ENCODE measurements around the gene CYGB. TPM values are rescaled to one million over a fixed set of nuclear protein-coding genes. Genes with fewer than 3 reads are reported as not detected.

CYGB gene
- total RNA-seq (2014; rRNA removed; shearing (Covaris generic); ENCODE audit: low replicate concordance) = 0.52 and 1.6 TPM in 2 replicates

DNA sequence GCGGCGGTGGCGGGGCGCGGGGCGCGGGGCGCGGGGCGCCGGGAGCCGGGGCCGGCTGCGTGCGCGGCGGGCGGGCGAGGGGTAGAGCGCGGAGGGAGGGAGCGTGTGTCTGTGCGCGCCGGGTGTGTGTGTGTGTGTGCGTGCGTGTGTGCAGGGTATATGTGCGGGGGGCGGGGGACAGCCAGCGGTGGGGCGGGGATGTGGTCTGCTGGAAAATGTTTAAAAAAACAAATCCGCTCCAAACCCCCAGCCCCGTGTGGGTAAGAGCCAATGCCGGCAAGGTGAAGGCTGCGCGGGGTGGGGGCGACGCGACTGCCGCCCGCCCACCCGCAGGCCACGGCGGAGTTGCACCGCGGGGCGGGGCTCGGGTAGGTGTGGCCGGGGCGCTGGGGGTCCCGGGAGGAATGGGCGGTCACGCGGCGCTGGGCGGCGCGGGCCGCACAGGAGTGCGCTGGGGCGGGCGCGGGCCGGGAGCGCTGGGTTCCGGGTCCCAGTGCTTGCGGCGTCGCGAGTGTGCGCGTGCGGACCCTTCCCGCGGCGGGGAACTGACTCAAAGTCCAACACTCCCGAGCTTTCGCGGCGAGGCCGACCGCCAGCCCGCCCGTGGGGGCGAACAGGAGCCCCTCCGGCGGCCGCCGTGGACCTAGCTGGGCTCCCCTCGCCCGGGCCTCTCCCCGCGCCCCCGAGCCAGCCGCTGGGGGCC, at the start of gene CYGB:
Gene CYGB (minus strand): TSS at position 132 of the 703 bp plus-strand sequence. CDS start 167 bp downstream, outside the sequence.
- DNase-seq (ENCODE audit: low read depth) = no peak
- in situ Hi-C loops (cut with HindIII; ENCODE audit: low pct_unique_long_range_greater_than_20kb, low sequenced_read_pairs) = no loop called here

DNA sequence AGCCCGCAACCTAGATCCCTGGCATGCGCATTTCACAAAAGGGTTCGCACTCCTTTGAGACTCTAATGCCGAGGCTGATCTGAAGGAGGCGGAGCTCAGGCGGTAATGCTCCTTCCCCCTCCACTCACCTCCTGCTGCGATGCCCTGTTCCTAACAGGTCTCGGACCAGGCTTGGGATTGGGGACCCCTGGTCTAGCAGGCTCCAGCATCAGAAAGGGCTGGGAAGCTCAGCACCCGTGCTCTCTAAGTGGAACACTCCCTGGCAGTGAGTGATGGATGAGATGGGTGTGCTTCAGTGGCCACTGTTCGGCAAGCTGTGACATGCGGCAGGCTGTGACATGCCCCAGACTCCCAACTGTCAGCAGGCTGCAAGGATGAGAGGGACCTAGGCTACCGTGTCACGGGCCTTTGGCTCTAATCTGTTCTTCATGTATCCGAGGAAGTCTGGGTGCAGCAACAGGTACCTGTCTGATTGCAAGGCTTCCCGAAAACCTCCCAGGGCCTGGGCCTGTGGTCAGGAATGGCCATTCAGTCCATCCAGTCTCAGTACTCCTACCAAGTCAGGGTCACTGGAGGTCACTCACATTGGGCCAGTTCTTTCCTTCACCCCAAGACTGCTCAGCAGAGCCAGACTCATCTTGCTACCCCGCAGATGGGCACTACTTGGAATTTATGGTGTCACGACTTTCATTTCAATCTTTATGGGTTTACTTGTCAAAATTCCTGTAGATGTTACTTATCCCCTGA, 49.4 kb upstream of the CYGB start:
- in situ Hi-C loops (cut with HindIII; ENCODE audit: low pct_unique_long_range_greater_than_20kb, low sequenced_read_pairs) = no loop called here
- peak; percentile 72 for DNase-seq (ENCODE audit: low read depth)

DNA sequence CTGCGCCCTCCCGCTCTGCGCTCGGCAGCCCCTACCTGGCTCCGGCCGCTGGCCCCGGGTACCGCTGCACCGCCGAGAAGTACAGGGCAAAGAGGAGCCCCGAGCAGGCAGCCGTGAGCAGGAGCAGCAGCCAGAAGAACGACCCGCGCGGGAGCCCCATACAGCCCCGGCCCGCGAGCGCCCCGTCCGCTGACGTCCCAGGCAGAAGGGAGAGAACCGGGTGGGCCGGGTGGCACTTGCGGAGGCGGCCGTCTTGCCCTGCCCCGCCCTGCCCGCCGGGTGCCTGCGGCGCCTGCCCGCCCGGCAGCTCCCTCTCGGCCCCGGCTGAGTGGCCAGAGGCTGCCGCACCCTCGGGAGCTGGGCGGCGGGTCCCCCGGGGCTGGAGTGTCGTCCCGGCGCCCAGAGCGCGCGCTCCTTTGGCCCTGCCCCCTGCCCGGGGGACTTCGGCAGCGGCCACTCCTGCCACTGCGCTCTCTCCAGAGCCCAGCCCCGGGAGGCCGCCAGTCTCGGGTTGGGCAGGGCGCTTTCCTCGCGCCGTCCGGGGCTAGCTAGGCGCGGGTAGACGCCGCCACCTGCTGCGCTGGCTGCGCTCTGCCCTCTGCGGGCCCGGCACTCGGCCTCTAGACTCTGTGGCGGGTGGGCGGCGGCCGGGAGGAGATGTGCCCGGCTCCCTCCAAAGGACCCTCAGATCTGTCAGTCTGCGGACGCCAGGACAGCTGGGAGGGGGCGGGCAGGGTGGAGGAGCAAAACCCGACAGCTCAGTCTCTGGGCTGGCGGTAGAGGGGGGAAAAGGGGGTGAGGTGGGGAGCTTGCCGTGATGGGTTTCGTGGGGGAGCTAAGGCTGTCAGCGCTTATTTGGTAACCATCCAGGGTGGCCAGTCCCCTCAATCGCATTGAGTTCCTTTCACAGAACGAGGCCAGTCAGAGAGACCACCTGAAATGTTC, 48.4 kb upstream of the CYGB start, which contains the start of gene ST6GALNAC2:
Gene ST6GALNAC2 (minus strand): TSS at position 212 of the 945 bp plus-strand sequence. CDS start 52 bp downstream, at position 160.
- peak; percentile 89 for DNase-seq (ENCODE audit: low read depth)

DNA sequence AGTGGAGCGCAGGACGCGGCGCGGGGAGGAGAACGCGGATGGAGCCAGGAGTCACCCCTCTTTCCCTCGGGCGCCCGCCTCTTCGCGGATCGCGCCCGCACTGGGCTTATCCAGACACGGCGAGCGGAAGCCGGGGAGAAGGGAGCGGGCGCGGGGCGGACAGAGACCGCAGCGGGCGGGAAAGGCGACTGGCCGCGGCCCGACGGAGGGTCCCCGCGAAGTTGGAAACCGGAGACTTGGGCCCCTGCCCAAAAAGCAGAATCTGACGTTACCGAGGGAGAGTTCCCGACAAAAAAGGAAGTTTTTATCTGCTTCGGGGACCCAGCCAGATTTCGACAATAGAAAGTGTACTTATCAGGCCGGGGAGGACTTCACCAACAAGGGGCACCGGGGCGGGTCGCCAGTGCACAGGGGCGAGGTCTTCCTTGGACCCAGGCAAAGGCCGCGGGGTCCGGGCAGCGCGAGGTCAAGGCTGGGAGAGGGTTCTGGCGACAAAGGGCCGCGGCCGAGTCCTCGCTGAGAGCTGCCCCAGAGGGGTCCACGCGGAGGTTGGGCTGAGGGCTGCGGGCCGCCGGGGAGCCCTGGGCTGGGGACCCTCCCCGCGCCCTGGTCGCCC, 47.6 kb upstream of the CYGB start:
- in situ Hi-C loops (cut with HindIII; ENCODE audit: low pct_unique_long_range_greater_than_20kb, low sequenced_read_pairs) = no loop called here
- DNase-seq (ENCODE audit: low read depth) = no peak

More for the DNA sequence above, 48.4 kb upstream of the CYGB start, which contains the start of gene ST6GALNAC2:
- in situ Hi-C loops (cut with HindIII; ENCODE audit: low pct_unique_long_range_greater_than_20kb, low sequenced_read_pairs) = no loop called here

DNA sequence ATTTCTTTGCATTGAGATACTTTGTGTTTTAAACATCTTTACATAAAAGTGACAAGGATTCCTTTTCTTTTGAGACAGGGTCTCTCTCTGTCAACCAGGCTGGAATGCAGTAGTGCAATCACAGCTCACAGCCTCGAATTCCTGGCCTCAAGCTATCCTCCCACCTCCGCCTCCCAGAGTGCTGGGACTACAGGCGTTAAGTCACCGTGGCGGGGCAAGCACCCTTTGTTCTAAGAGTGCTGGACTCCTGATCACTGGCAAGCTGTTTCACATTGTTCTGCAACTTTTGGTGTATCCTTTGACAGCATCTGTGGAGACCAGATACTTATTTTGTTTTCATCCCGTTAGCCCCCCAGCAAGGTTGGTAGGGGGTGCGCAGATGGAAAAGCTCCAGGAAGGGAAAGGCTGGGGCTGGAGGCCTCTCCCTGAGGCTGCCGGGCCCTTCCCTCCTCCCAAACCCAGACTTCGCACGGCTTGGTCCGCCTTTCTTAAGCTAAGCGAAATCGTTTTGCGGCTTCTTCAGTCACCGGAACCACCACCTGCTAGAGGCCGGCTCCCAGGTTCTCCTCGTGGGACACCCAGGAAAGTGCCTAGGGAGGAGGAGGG, 47.0 kb upstream of the CYGB start:
- DNase-seq (ENCODE audit: low read depth) = no peak
- in situ Hi-C loops (cut with HindIII; ENCODE audit: low pct_unique_long_range_greater_than_20kb, low sequenced_read_pairs) = no loop called here

DNA sequence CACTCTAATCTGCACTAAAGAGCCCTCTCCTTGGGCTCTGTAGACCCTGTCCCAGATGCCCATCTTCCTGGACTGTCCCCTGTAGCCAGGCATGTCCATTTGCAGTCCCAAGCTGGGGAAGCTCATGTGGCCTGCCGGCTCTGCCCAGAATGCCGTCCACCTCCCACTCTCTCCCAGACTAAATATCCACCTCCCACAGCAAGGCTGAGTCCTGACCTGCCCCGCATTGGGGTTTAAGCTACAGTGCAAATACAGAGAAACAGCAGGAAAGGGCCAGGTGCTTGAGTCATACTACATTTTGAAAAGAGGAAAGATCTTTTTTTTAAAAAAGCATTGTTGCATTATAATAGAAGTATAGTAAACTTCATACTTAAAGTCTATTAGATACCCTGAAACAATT, 45.2 kb upstream of the CYGB start:
- in situ Hi-C loops (cut with HindIII; ENCODE audit: low pct_unique_long_range_greater_than_20kb, low sequenced_read_pairs) = no loop called here
- no peak for DNase-seq (ENCODE audit: low read depth)

DNA sequence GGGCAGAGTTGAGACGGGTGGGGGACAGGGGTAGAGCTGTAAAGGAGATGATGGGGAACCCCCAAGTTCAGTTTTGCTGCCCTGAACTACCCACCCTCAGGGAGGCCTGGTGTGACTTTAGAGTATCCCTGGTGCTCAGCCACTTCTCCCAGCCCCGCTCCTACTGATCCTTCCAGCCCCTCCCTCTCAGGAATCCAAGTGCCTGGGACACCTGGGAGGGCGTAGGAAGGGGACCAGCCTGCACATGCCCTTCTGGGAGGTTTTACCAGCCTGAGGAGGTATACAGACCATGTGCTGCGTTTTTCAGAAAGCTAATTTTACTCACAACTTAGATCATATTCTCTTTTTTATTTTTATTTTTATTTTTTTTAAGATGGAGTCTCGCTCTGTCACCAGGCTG, 44.0 kb upstream of the CYGB start:
- in situ Hi-C loops (cut with HindIII; ENCODE audit: low pct_unique_long_range_greater_than_20kb, low sequenced_read_pairs) = no loop called here

DNA sequence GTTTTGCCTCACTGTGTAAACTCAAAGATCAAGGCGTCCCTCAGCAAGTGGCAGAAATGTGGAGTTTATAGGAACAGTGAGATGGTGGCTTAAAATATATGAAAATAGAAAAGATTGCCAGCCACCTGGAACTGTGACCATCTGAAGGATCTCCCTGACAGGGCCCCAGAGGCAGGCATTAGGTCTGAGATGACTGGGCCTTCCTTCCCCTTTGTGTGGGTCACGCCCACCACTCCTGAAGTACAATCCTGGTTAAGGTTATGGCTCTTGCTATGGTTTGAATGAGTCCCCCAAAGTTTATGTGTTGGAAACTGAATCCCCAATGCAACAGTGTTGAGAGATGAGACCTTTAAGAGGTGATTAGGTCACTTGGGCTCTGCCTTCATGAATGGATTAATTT, 41.8 kb upstream of the CYGB start:
- DNase-seq (ENCODE audit: low read depth) = no peak
- in situ Hi-C loops (cut with HindIII; ENCODE audit: low pct_unique_long_range_greater_than_20kb, low sequenced_read_pairs) = no loop called here

More for the DNA sequence above, 44.0 kb upstream of the CYGB start:
- DNase-seq (ENCODE audit: low read depth) = no peak

DNA sequence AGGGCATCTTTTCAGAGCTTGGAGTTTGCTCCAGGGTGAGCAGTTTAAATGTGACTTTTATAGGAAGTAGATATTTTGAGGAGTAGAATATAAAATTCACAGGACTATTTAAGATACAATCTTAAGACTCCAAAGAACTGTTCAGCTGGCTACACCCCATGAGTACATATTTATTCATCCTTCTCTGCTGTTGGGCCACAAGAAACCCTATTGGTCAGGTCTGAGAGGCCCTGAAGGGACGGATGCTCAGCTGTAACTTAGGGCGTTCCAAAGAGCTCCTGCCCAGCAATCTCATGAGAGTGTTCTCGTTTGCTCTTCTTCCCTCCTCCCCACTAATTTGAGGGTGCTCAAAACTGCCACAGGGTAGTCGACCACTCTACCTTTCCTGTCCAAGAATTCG, 40.9 kb upstream of the CYGB start:
- no peak for DNase-seq (ENCODE audit: low read depth)
- in situ Hi-C loops (cut with HindIII; ENCODE audit: low pct_unique_long_range_greater_than_20kb, low sequenced_read_pairs) = no loop called here

DNA sequence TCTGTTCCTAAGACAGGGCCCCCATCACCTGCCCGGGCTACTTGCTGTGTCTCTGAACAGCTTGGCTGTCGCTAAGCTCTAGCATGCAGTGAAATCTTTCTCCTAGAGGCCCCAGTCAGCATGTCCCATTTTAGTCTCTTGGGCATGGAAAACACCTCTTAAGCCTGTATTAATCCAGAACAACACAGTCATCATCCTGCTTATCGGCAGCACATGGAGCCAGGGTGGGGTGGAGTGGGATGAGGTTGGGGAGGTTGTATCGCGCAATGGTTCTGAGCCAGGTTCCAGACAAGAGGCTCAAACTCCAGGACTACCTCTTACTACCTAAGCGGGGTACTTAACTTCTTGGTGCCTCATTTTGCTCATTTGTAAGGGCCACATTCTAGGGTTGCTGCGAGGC, 40.4 kb upstream of the CYGB start:
- DNase-seq (ENCODE audit: low read depth) = no peak
- in situ Hi-C loops (cut with HindIII; ENCODE audit: low pct_unique_long_range_greater_than_20kb, low sequenced_read_pairs) = no loop called here

DNA sequence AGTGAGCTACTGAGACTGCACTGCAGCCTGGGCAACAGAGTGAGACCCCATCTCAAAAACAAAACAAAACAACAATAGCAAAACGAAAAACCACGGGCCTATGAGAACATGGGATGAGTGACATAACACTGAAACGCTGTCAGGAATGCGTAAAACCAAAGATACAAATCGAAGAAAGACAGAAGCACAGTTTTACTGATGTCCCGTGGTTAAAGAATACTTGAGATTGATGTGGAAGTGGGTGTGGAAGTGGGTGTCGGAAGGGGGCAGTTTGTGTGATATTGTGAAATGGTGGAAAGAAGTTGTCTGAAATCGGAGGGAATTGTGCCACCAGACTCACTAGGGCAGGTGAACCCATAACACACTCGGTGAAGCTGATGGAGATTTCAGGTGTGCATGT, 38.7 kb upstream of the CYGB start:
- in situ Hi-C loops (cut with HindIII; ENCODE audit: low pct_unique_long_range_greater_than_20kb, low sequenced_read_pairs) = no loop called here
- no peak for DNase-seq (ENCODE audit: low read depth)

DNA sequence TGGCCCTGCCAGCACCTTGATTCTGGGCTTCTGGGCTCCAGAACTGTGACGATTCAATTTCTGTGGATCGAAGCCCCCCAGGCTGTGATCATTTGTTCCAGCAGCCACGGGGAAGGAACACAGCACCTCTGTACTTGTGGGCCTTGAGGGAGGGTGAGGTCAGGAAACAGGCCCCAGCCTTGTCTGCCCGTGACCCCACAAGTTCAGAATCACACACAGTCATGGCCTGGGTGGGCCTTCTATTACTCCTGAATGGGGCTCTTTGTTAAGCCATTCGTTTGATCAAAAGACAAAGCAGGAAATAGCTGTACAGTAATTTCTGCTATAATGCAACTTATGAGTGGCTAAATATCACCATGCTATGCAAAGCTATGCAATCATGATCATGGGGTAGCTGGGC, 38.1 kb upstream of the CYGB start:
- in situ Hi-C loops (cut with HindIII; ENCODE audit: low pct_unique_long_range_greater_than_20kb, low sequenced_read_pairs) = no loop called here
- no peak for DNase-seq (ENCODE audit: low read depth)

DNA sequence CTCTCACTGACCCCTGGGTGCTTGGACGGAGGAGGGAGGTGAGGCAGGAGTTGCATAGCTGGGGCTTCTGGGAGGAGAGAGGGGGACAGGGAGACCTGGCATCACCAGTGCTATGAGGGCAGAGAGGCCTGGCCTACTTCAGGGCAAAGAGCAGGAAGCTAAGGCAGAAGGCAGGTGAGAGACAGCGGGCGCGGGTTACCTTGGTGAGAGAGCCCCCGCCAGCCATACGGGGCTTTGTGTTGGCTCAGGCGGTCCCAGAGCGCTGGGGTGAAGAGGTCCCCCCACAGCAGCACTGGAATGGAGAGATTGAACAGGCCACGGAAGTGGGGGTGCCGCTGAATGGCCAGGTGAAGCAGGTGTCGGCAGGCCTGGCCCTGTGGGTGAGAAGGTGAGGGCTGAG, 36.7 kb upstream of the CYGB start:
- no peak for DNase-seq (ENCODE audit: low read depth)
- in situ Hi-C loops (cut with HindIII; ENCODE audit: low pct_unique_long_range_greater_than_20kb, low sequenced_read_pairs) = no loop called here

DNA sequence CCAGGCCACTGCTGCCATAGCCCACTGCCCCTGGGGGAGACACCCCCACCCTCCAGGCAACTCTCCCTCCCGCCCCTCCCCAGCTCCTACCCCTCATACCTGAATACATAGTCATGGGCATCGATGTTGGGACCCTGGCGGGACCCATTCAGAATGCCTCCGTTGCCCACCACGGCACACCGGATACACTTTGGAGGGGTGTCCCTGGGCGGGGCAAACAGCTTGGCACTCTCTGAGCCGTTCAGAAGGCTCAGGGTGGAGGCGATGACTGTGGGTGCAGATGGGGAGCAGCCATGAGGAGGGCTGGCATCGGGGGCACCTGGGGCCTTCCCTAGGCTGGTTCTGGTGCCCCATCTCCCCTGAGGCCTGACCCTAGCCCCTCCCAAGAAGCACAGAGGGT, 35.6 kb upstream of the CYGB start:
- in situ Hi-C loops (cut with HindIII; ENCODE audit: low pct_unique_long_range_greater_than_20kb, low sequenced_read_pairs) = no loop called here
- no peak for DNase-seq (ENCODE audit: low read depth)

DNA sequence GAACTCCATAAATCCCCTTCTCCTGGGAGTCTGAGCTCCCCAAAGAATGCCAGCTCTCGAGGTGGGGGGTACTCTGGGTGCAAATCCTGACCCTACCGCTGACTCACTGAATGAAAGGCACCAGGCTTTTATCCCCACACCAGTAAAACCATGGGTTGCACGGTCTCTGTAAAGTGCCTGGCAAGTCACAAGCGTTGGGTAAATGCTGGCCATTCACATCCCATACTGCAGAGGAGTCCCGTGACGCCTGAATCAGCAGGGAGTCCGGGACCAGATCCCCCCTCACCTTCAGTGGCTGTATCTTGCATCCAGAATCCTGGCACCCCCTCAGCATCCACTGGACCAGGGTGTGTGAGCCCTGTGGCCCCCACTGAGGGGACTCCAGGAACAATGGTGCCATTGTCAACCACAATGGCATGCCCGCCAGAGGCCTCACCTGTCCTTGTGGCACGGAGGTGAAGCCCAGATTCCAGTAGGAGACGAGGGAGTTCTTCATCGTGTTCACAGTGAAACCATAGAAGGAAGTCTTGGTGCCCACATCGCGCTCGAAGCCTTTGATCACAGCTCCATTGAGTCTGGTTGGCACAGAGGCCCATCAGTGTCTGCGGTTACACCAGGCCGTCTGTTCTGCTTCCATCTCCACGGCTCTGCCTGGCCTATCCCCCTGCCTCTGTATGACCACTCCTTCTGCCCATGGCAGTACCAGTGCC, 34.8 kb upstream of the CYGB start:
- in situ Hi-C loops (cut with HindIII; ENCODE audit: low pct_unique_long_range_greater_than_20kb, low sequenced_read_pairs) = no loop called here
- DNase-seq (ENCODE audit: low read depth) = no peak

DNA sequence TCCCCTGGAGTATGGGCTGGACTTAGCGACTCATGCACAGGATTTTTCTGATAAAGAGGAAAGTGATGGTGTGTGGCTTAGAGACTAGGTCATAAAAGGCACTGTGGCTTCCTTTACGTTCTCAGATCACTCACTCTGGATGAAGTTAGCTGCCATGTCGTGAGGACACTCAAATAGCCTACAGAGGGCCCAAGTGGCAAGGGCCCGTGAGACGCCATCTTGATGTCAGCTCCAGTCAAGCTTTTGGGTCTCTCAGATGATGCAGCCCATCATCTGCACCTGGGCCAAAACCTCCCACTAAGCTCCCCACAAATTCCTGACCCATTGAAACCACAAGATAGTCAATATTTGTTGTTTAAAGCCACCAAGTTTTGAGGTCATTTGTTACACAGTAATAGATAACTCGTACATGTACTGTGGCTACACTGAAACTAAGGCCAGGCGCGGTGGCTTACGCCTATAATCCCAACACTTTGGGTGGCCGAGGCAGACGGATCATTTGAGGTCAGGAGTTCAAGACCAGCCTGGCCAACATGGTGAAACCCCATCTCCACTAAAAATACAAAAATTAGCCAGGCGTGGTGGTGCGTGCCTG, 33.5 kb upstream of the CYGB start:
- in situ Hi-C loops (cut with HindIII; ENCODE audit: low pct_unique_long_range_greater_than_20kb, low sequenced_read_pairs) = no loop called here
- DNase-seq (ENCODE audit: low read depth) = no peak

DNA sequence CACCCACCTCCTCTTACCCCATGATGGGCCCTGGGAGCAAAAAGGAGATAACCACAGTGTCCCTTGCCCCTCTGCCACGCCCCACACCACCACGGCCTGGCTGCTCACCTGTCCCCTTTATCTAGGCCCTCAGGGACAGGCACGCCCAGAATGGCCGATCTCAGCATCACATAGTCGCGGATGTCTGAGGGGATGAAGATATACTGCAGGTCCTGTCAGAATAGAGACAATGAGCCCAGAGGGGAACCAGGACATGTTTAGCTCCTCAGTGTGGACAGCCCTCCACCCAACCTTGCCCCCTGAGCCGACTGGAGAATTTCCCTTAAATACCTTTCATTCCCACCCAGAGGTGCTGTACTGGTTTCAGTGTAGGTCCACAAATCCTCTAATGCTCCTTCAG, 32.9 kb upstream of the CYGB start:
- in situ Hi-C loops (cut with HindIII; ENCODE audit: low pct_unique_long_range_greater_than_20kb, low sequenced_read_pairs) = no loop called here

More for the DNA sequence above, 32.9 kb upstream of the CYGB start:
- no peak for DNase-seq (ENCODE audit: low read depth)

Measured in Caki2 (cell line).